SU-DHL-6 (cell line): ENCODE data around the gene ZBTB16.

Source experiments
- H2AFZ ChIP-seq: fragments of 200-600 bp; sonication (generic); 2 replicates; pipeline ENCODE4 v1.6.1; 2014; ENCODE audit warnings: low read depth, mild to moderate bottlenecking, moderate library complexity, mixed read lengths, antibody characterized with exemption, low read length; ENCODE audit not compliant: severe bottlenecking
- H3F3A ChIP-seq: fragments of 200-600 bp; shearing (Covaris generic); 2 replicates; pipeline ENCODE4 v1.6.0; 2016; ENCODE audit warnings: antibody characterized with exemption, mild to moderate bottlenecking; ENCODE audit not compliant: insufficient read depth
- H3K27ac ChIP-seq: fragments of 200-600 bp; sonication (generic); 2 replicates; pipeline ENCODE4 v1.5.1; 2016; ENCODE audit warnings: low read depth, mild to moderate bottlenecking, low read length, moderate library complexity, mixed read lengths
- H3K27me3 ChIP-seq: fragments of 200-600 bp; sonication (generic), shearing (Covaris generic); 2 replicates; pipeline ENCODE4 v1.6.0; 2014; ENCODE audit warnings: mild to moderate bottlenecking, low read length
- H3K36me3 ChIP-seq: fragments of 200-600 bp; sonication (generic); 2 replicates; pipeline ENCODE4 v1.6.1; 2014; ENCODE audit warnings: mild to moderate bottlenecking, low read length, mixed read lengths
- H3K4me2 ChIP-seq: fragments of 300-600, 200-600 bp; shearing (Covaris generic), sonication (generic); 2 replicates; pipeline ENCODE4 v1.6.0; 2014; ENCODE audit warnings: low read length, low read depth, mild to moderate bottlenecking; ENCODE audit not compliant: poor library complexity, severe bottlenecking
- H3K4me3 ChIP-seq: fragments of 200-600 bp; sonication (generic); 2 replicates; pipeline ENCODE4 v1.5.1; 2014; ENCODE audit warnings: antibody characterized with exemption, low read length, mild to moderate bottlenecking, mixed read lengths; ENCODE audit not compliant: insufficient read depth, poor library complexity, severe bottlenecking
- H3K79me2 ChIP-seq: fragments of 200-600 bp; sonication (generic); 2 replicates; pipeline ENCODE4 v1.6.1; 2014; ENCODE audit warnings: mild to moderate bottlenecking, low read length, moderate library complexity; ENCODE audit not compliant: insufficient read depth
- H3K9ac ChIP-seq: fragments of 200-600 bp; sonication (generic); 2 replicates; pipeline ENCODE4 v1.7.0; 2014; ENCODE audit warnings: mild to moderate bottlenecking, low read length
- H3K9me2 ChIP-seq: fragments of 200-600 bp; sonication (generic); replicated peaks from 2 replicates; pipeline ENCODE4 v1.6.1; 2014; ENCODE audit warnings: low read length; ENCODE audit not compliant: insufficient read depth
- H3K9me3 ChIP-seq: fragments of 200-600 bp; sonication (generic); 2 replicates; pipeline ENCODE4 v1.6.1; 2014; ENCODE audit warnings: low read length, mixed read lengths; ENCODE audit not compliant: insufficient read depth
- H4K20me1 ChIP-seq: fragments of 200-600 bp; sonication (generic); 2 replicates; pipeline ENCODE4 v1.6.1; 2014; ENCODE audit warnings: low read depth, mild to moderate bottlenecking, antibody characterized with exemption, low read length, moderate library complexity, mixed read lengths
- EZH2phosphoT487 ChIP-seq: fragments of 200-600 bp; sonication (generic), shearing (Covaris generic); conservative IDR thresholded peaks from 2 replicates; pipeline ENCODE4 v1.6.1; 2018; ENCODE audit warnings: mild to moderate bottlenecking, antibody characterized with exemption, low read length, moderate library complexity, mixed read lengths
- TF ChIP-seq, protein P1 (sequence below): fragments of 200-600 bp; sonication (generic); IDR thresholded peaks from one replicate; pipeline ENCODE4 v1.5.1; 2017; ENCODE audit warnings: antibody characterized with exemption, mild to moderate bottlenecking, low read length, moderate library complexity; ENCODE audit not compliant: insufficient read depth, poor library complexity, severe bottlenecking

ZBTB16 gene

DNA sequence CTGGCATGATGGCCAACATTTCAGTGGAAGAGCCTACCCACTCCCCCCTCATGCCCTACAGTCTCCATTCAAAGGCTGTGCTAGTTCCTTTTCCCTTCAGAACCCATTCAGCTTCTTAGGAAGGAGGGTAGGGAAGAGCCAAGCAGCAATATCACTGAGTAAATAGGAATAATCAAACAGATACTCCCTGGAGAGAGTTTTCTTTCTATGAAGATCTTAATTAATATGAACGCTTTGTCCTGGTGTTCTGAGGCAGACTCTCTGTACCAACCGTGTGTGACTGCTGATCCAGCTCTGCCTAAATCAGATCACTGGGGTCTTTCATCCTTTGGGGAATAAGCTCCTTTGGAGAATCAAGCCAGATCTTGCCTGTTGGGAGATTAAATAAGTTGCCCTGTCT is 161.5 kb downstream of the ZBTB16 start:
- no peak overlapping the region for H2AFZ ChIP-seq
- TF ChIP-seq EZH2phosphoT487, result no peak
- TF ChIP-seq, protein P1, sequence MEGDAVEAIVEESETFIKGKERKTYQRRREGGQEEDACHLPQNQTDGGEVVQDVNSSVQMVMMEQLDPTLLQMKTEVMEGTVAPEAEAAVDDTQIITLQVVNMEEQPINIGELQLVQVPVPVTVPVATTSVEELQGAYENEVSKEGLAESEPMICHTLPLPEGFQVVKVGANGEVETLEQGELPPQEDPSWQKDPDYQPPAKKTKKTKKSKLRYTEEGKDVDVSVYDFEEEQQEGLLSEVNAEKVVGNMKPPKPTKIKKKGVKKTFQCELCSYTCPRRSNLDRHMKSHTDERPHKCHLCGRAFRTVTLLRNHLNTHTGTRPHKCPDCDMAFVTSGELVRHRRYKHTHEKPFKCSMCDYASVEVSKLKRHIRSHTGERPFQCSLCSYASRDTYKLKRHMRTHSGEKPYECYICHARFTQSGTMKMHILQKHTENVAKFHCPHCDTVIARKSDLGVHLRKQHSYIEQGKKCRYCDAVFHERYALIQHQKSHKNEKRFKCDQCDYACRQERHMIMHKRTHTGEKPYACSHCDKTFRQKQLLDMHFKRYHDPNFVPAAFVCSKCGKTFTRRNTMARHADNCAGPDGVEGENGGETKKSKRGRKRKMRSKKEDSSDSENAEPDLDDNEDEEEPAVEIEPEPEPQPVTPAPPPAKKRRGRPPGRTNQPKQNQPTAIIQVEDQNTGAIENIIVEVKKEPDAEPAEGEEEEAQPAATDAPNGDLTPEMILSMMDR, result no peak
- no peaks in the 10 kb centered on the region for H3K36me3 ChIP-seq
- H3K4me2 ChIP-seq, result no peak overlapping the region
- no peaks in the 10 kb centered on the region for H3K27me3 ChIP-seq
- no peaks in the 10 kb centered on the region for H3K79me2 ChIP-seq
- H3K27ac ChIP-seq, result no peak overlapping the region
- no peaks in the 10 kb centered on the region for H3K9me3 ChIP-seq
- no peaks in the 10 kb centered on the region for H3K9me2 ChIP-seq
- H3F3A ChIP-seq, result no peaks in the 10 kb centered on the region
- H4K20me1 ChIP-seq, result no peaks in the 10 kb centered on the region
- H3K4me3 ChIP-seq, result no peak overlapping the region
- H3K9ac ChIP-seq, result no peak overlapping the region

DNA sequence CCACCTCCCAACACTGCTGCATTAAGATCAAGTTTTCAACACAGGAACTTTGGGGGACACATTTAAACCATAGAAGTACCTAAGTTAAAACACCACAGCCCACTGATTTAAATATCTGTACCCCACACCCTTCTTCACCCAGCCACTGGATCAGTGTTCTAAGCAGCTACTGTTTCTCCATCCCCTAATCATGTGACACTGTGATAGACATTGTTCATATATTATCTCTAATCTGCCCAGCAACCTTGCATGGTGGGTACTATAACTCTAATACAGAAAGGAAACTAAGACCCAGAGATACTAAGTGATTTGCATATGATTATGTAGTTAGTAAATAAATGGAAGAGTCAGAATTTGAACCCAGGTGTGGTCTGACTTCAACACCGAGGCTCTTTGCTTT is 166.2 kb downstream of the ZBTB16 start:
- Histone ChIP-seq H3F3A (no peaks in the 10 kb centered on the region), H3K27ac (no peak overlapping the region), H3K36me3 (no peaks in the 10 kb centered on the region), H3K27me3 (no peaks in the 10 kb centered on the region), H3K9me3 (no peaks in the 10 kb centered on the region), H3K9ac (no peak overlapping the region), H3K79me2 (no peaks in the 10 kb centered on the region), H3K4me2 (no peak overlapping the region), H3K4me3 (no peak overlapping the region), H3K9me2 (no peaks in the 10 kb centered on the region), H2AFZ (no peak overlapping the region), H4K20me1 (no peaks in the 10 kb centered on the region)
- TF ChIP-seq, protein P1, result no peak
- no peak for TF ChIP-seq EZH2phosphoT487

DNA sequence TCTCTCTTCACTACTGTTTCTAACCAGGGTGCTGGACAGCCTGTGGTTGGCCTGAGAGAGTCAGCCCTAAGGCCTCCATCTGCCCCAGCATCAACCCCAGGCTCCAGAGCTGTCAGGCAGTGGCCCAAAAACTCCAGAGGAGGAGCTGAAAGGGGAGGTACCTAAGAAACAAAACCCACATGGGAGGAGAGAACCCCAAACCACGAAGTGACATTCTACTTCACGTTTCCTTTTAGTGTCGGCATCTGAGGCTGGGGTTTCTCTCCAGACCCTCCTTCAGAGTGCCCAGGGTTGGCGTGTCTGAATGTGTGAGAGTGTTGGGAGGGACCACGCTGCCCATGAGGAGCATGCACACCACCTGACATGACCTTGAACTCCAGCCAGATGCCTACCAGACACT is 166.8 kb downstream of the ZBTB16 start:
- H3K9me2 ChIP-seq, result no peaks in the 10 kb centered on the region
- TF ChIP-seq, protein P1, result no peak
- no peak for TF ChIP-seq EZH2phosphoT487
- no peaks in the 10 kb centered on the region for H4K20me1 ChIP-seq
- no peaks in the 10 kb centered on the region for H3K9me3 ChIP-seq
- no peaks in the 10 kb centered on the region for H3K27me3 ChIP-seq
- H3K27ac ChIP-seq, result no peak overlapping the region
- H3K9ac ChIP-seq, result no peak overlapping the region
- H3F3A ChIP-seq, result no peaks in the 10 kb centered on the region
- no peaks in the 10 kb centered on the region for H3K36me3 ChIP-seq
- H3K79me2 ChIP-seq, result no peaks in the 10 kb centered on the region
- no peak overlapping the region for H3K4me3 ChIP-seq
- no peak overlapping the region for H2AFZ ChIP-seq
- no peak overlapping the region for H3K4me2 ChIP-seq
